Measurements from ENCODE around the gene PEBP1. TPM values are rescaled to one million over a fixed set of nuclear protein-coding genes. Genes with fewer than 3 reads are reported as not detected.
A peak's percentile ranks its signal among the peaks of the same experiment; 100 is the strongest.

Gene PEBP1
- total RNA-seq, 1 donor from 2014 or later: 102 TPM

DNA sequence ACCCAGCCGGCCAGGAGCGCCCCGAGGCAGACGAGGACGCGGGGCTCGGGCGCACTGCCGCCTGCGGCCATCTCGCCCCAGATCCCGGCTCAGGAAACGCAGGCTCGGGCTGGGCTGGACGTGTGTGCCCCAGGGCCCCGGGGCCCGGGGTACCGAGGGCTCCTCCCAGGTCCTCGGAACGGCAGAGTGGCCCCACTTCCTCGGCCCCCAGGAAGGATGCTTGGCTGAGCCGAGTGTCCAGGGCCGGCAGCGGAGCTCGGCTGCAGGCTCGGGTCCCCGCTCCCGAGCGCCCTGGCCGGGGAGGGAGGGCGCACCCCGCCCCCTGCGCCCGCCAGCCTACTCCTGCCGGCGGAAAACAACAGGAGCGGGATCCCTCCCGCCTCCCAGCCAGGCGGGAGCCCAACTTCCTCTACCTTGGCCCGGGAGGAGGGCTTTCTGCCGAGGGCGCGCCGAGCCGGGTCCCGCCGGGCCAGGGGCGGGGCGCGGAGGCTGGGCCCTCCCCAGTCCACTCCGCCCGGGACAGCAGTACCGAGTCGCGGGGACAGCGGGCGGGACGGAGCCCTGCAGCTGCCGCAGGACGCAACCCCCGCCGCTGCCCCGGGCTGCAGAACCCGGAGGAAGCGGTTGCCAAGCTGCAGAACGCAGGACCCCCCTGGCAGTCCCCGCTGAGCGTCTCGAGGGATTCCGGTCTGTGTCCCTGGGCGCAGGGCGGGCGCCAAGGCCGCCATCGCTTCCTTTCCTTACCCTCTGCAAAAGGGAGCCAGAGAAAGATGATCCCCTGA, 32.1 kb upstream of the PEBP1 start, which contains the start of gene VSIG10:
VSIG10 (minus strand) TSS at position 411 of the 782 bp plus-strand sequence; CDS start at position 71, 340 bp downstream.
- Mint-ChIP-seq H3K27ac (no peak within 1 kb of the TSS), H3K4me1 (peaks cover 9% of the 10 kb centered on the region), H3K4me3 (peak within 1 kb of the TSS; percentile 84), H3K27me3 (peaks cover 21% of the 10 kb centered on the region), H3K36me3 (ENCODE audit: low read depth) (no peaks in the 10 kb centered on the region), H3K9me3 (no peaks in the 10 kb centered on the region)
- ATAC-seq (ENCODE audit: low read depth): peak; percentile 82
- peak; percentile 29 for DNase-seq
- ChIA-PET POLR2A (interaction anchor here (0.7 to 1.1 kb wide), 3 partner anchors 8 to 43 kb away, joined by 3 to 18 read pairs (median 6); partner anchors contain the start of genes PEBP1 and WSB2), CTCF (no interaction called here)
- no peak for TF ChIP-seq CTCF (IDR thresholded peaks at IDR 0.05)
- intact Hi-C loops (cut with micrococcal nuclease): loop anchor here (1.0 to 2.0 kb wide), 2 partner anchors 33 to 41 kb away; partner anchors contain the start of gene PEBP1

- no peak for TF ChIP-seq CTCF (IDR thresholded peaks at IDR 0.05)
- H3K36me3 Mint-ChIP-seq (ENCODE audit: low read depth): no peaks in the 10 kb centered on the region
- ChIA-PET POLR2A (no interaction called here), CTCF (no interaction called here)
- DNase-seq (no peak), ATAC-seq (ENCODE audit: low read depth) (no peak)
- peaks cover 9% of the 10 kb centered on the region for H3K4me1 Mint-ChIP-seq
- H3K27me3 Mint-ChIP-seq: peaks cover 15% of the 10 kb centered on the region
- no peaks in the 10 kb centered on the region for H3K9me3 Mint-ChIP-seq
- no peak overlapping the region for H3K27ac Mint-ChIP-seq
- no peak overlapping the region for H3K4me3 Mint-ChIP-seq
- intact Hi-C loops (cut with micrococcal nuclease): no loop called here
These were observed 28.9 kb upstream of the PEBP1 start for GRCh38 chr12:118107011-118107410.

GRCh38 chr12:118107694-118108093, 28.2 kb upstream of the PEBP1 start:
- H3K36me3 Mint-ChIP-seq (ENCODE audit: low read depth): no peaks in the 10 kb centered on the region
- H3K9me3 Mint-ChIP-seq: no peaks in the 10 kb centered on the region
- CTCF ChIA-PET: no interaction called here
- peaks cover 9% of the 10 kb centered on the region for H3K4me1 Mint-ChIP-seq
- H3K27ac Mint-ChIP-seq: no peak overlapping the region
- DNase-seq (no peak), ATAC-seq (ENCODE audit: low read depth) (no peak)
- intact Hi-C loops (cut with micrococcal nuclease): no loop called here
- no peak overlapping the region for H3K4me3 Mint-ChIP-seq
- peaks cover 14% of the 10 kb centered on the region for H3K27me3 Mint-ChIP-seq
- no peak for TF ChIP-seq CTCF (IDR thresholded peaks at IDR 0.05)
- POLR2A ChIA-PET: no interaction called here

DNA sequence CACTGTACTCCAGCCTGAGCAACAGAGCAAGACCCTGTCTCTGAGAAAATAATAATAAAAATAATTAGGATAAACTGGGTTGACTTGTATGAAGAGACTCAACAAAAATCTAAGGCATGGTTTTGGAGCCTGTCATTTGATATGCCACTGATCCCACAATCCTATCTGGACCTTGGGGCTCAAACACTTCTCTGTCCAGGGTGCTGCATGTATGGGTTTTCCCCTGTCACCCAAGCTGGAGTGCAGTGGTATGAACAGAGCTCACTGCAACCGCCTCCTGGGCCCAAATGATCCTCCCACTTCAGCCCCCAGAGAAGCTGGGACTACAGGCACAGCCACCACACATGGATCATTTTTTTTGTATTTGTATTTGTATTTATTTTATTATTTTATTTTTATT, 26.8 kb upstream of the PEBP1 start:
- Mint-ChIP-seq H3K36me3 (ENCODE audit: low read depth) (no peaks in the 10 kb centered on the region), H3K4me1 (peaks cover 5% of the 10 kb centered on the region), H3K27ac (no peak overlapping the region), H3K4me3 (no peak overlapping the region), H3K27me3 (peaks cover 10% of the 10 kb centered on the region), H3K9me3 (no peaks in the 10 kb centered on the region)
- ATAC-seq (ENCODE audit: low read depth): no peak
- DNase-seq: no peak
- TF ChIP-seq CTCF (IDR thresholded peaks at IDR 0.05): no peak
- intact Hi-C loops (cut with micrococcal nuclease): no loop called here
- ChIA-PET POLR2A (no interaction called here), CTCF (no interaction called here)

DNA sequence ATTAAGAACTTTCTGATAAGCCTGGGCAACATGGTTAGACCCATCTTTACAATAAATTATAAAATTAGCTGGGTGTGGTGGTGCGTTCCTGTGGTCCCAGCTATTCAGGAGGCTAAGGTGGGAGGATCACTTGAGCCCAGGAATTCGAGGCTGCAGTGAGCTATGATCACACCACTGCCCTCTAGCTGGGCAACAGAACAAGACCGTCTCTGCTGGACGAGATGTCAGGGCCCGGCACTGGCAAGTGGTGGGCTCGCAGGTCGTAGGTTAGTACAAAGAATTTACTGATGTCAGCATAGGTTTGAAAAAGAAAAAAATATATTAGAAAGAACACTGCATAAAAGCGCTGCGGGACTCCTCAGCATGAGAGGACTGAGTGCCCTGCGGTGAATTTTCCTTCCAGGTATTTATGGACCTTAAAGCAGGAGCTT, 16.5 kb upstream of the PEBP1 start:
- no peak for TF ChIP-seq CTCF (IDR thresholded peaks at IDR 0.05)
- intact Hi-C loops (cut with micrococcal nuclease): no loop called here
- Mint-ChIP-seq H3K27ac (no peak overlapping the region), H3K4me3 (no peak overlapping the region), H3K9me3 (no peaks in the 10 kb centered on the region), H3K4me1 (peaks cover 2% of the 10 kb centered on the region), H3K36me3 (ENCODE audit: low read depth) (no peaks in the 10 kb centered on the region), H3K27me3 (no peaks in the 10 kb centered on the region)
- CTCF ChIA-PET: interaction anchor here (0.7 to 3.0 kb wide), 2 partner anchors 257 to 918 kb away, joined by 3 to 31 read pairs; partner anchors contain the start of gene SUDS3
- ATAC-seq (ENCODE audit: low read depth) (no peak), DNase-seq (no peak)
- POLR2A ChIA-PET: interaction anchor here (1.0 kb wide), 1 partner anchor 17 kb away, joined by 3 read pairs; the partner anchor contains the start of gene PEBP1

All from activated B cell treated with CpG ODN at 0.5 μM for 24 hours (primary cell).